Spleen (tissue), 7 donors: ENCODE measurements around the gene FGF19.

ENCODE experiments used
- POLR2A ChIP-seq, 3 donors: fragments of 450-650 bp; IDR thresholded peaks; one replicate each; pipeline ENCODE4 v1.5.1; 2017; ENCODE audit warnings: antibody characterized with exemption in 3 of 3, mild to moderate bottlenecking in 1 of 3
- POLR2AphosphoS5 ChIP-seq, 3 donors: sonication (generic); formaldehyde crosslinking; IDR thresholded peaks; one replicate each; pipeline ENCODE4 v1.5.1; 2017; ENCODE audit warnings: antibody characterized with exemption in 3 of 3
- TF ChIP-seq, protein P1 (sequence below), 11 experiments: fragments of 200-600 bp in 7 of 11; fragments of 450-650 bp in 4 of 11; sonication (generic) in 4 of 11; IDR thresholded peaks in 8 of 11; conservative IDR thresholded peaks in 3 of 11; 1 replicate in 7 of 11; 2 replicates in 4 of 11; pipeline versions ENCODE4 v1.4.0 to v1.8.0; 2016 to 2021; ENCODE audit warnings: antibody characterized with exemption in 11 of 11, inconsistent platforms in 4 of 11, mild to moderate bottlenecking in 1 of 11
- donor health status: DM: no; HTN: no; CAD: no; lungs with moderate emphysema.
- donor health status: DM: no; HTN: no; CAD: no.
- donor health status: DM: no; HTN: no; CAD: no.

DNA sequence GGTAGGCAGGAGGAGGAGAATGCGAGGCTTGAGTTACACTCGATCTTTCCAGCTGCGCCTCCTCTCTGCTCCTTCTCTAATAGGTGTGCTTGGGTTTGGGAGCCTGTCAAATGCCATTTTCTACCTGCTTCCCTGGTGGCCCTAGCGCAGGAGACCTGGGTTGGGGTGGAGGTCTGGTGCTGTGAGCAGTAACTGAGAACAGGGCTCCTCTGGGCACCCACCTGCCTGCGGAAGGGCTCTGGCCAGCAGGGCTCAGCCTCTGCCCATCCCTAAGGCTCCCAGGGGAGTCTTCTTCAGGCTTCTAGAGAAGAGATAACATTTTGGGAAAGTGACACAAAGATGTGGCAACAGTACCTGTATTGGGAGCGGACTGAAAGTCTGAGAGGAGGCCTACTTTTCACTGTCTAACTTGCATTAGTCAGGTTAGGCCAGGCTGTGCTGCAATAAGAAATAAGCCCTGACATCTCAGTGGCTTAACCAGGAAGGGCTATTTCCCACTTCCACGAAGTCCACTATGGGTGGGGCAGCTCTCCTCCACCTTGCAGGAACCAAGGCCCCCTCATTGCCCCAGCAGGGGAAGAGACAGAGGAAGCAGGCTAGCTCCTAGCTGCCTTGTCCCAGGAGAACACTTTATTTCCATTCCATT is 21.0 kb downstream of the FGF19 start:
- TF ChIP-seq, protein P1, sequence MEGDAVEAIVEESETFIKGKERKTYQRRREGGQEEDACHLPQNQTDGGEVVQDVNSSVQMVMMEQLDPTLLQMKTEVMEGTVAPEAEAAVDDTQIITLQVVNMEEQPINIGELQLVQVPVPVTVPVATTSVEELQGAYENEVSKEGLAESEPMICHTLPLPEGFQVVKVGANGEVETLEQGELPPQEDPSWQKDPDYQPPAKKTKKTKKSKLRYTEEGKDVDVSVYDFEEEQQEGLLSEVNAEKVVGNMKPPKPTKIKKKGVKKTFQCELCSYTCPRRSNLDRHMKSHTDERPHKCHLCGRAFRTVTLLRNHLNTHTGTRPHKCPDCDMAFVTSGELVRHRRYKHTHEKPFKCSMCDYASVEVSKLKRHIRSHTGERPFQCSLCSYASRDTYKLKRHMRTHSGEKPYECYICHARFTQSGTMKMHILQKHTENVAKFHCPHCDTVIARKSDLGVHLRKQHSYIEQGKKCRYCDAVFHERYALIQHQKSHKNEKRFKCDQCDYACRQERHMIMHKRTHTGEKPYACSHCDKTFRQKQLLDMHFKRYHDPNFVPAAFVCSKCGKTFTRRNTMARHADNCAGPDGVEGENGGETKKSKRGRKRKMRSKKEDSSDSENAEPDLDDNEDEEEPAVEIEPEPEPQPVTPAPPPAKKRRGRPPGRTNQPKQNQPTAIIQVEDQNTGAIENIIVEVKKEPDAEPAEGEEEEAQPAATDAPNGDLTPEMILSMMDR (IDR thresholded peaks at IDR 0.05 in 8 of 11, conservative IDR thresholded peaks at IDR 0.05 in 3 of 11): no peak
- no peak for TF ChIP-seq POLR2A (IDR thresholded peaks at IDR 0.05)
- TF ChIP-seq POLR2AphosphoS5 (IDR thresholded peaks at IDR 0.05): no peak
